Subcutaneous abdominal adipose tissue (tissue), 5 donors: Measurements from ENCODE around the gene ALG14.

Experiments used
- H3K27ac ChIP-seq: one replicate; pipeline ENCODE4 v1.7.0; 2013; ENCODE audit warnings: low read depth, mild to moderate bottlenecking, inconsistent platforms, low read length, moderate library complexity
- H3K27me3 ChIP-seq, 5 donors: one replicate each; pipeline ENCODE4 v1.7.0; 2013; ENCODE audit warnings: low read length in 5 of 5, inconsistent platforms in 1 of 5; ENCODE audit not compliant: control insufficient read depth in 5 of 5, insufficient read depth in 4 of 5
- H3K36me3 ChIP-seq, 5 donors: one replicate each; pipeline ENCODE4 v1.7.0; 2013; ENCODE audit warnings: low read length in 5 of 5; ENCODE audit not compliant: control insufficient read depth in 5 of 5, insufficient read depth in 5 of 5
- H3K4me1 ChIP-seq, 5 donors: one replicate each; pipeline ENCODE4 v1.7.0; 2013; ENCODE audit warnings: low read length in 5 of 5, mild to moderate bottlenecking in 3 of 5, moderate library complexity in 1 of 5; ENCODE audit not compliant: control insufficient read depth in 5 of 5, insufficient read depth in 5 of 5
- H3K4me3 ChIP-seq, 5 donors: one replicate each; pipeline ENCODE4 v1.7.0; 2013; ENCODE audit warnings: low read length in 5 of 5, low read depth in 1 of 5
- H3K9ac ChIP-seq, 5 donors: one replicate each; pipeline ENCODE4 v1.7.0; 2013; ENCODE audit warnings: low read length in 5 of 5, mild to moderate bottlenecking in 4 of 5, moderate library complexity in 3 of 5
- H3K9me3 ChIP-seq, 5 donors: one replicate each; pipeline ENCODE4 v1.7.0; 2013; ENCODE audit warnings: low read length in 5 of 5; ENCODE audit not compliant: control insufficient read depth in 5 of 5
- donor health status: healthy.
- donor health status: healthy.
- donor health status: healthy.
- donor health status: healthy.
- donor health status: healthy.

Gene ALG14

DNA sequence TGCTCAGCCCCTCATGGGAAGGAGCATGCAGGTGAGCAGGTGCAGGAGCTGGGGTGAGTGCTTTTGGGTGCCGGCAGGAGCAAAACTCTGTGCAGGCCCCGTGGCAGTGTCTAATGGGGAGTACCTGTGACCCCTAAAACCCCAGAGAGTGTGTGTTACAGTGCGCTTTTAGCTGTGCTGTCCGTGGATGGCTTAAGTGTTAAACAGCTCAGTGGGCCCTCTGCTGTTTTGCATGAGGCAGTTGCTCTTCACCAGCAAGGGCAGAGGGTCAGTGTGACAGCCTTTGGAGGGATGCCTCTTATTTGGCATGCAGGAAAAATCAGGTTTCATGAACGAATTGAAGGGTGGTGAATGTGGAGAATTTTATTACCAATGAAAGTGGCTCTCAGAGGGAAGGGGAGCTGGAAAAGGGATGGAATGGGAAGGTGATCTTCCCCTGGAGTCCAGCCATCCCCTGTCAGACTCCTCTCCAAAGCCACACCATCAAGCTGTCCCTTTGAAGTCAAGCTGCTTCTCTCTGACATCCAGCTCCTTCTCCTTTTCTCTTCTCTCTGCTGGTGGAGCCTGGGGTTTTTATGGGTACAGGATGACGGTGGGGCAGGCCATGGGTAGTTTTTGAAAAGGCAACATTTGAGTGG is 17.0 kb upstream of the ALG14 start:
- Histone ChIP-seq H3K27ac (no peak overlapping the region), H3K4me3 (no peak overlapping the region), H3K36me3 (no peaks in the 10 kb centered on the region), H3K9ac (no peak overlapping the region), H3K9me3 (peaks cover 0 to 7% (median 0%) of the 10 kb centered on the region in 5 donors), H3K4me1 (peaks cover 0 to 17% (median 14%) of the 10 kb centered on the region in 5 donors), H3K27me3 (no peaks in the 10 kb centered on the region)

DNA sequence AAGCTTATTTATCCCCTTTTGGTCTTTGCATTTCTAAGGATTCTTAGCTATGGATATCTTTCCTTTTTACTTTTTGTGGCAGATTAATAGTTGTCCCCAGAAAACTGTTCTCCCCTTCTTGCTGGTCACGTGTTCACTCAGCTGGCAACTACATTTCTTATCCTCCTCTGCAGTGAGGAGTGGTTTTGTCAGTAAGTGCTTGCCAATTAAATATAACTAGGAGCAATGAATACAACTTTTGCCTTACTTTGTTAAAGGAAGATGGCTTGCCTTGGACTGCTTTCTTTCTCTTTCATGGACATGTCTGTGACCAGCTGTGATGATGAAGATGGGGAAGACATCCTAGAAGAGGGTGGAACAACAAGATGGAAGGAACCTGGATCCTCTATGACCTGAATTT is 15.6 kb upstream of the ALG14 start:
- H3K9me3 ChIP-seq = peaks cover 0 to 7% (median 0%) of the 10 kb centered on the region in 5 donors
- H3K4me3 ChIP-seq = no peak overlapping the region
- no peaks in the 10 kb centered on the region for H3K36me3 ChIP-seq
- H3K9ac ChIP-seq = no peak overlapping the region
- no peaks in the 10 kb centered on the region for H3K27me3 ChIP-seq
- H3K27ac ChIP-seq = peak overlapping the region; percentile 94
- H3K4me1 ChIP-seq = peaks cover 0 to 17% (median 14%) of the 10 kb centered on the region in 5 donors

DNA sequence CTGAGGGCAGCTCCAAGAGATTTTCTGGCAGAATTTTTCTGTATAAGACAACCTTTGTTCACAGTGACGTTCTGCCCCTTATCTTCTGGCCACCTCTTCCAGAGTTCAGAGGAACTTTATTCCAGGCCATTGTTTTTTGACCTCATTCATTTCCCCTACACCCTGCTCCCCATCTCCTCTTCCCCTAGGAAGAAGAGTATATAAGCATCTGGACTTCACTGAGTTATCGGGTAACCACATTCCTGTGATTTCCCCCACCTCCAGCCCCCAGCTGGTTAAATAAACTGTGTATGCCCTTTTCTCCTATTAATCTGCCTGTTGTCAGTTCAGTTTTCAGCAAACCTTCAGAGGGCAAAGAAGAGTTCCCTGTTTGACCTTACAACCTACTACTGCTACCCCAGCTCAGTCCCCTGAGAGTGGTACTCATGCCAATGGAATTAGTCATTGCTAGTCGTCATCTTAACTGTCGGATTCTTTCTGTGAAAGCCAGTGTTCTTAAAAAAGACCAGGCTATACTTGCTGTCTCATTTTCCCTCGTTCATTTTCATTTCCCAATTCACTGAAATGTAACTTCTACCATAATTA is 14.3 kb upstream of the ALG14 start:
- Histone ChIP-seq H3K9me3 (peaks cover 0 to 7% (median 0%) of the 10 kb centered on the region in 5 donors), H3K4me3 (no peak overlapping the region), H3K4me1 (peaks cover 0 to 17% (median 14%) of the 10 kb centered on the region in 5 donors), H3K27ac (peak overlapping the region; percentile 94), H3K27me3 (no peaks in the 10 kb centered on the region), H3K36me3 (no peaks in the 10 kb centered on the region), H3K9ac (peak overlapping the region; percentile 17 to 79 (median 42))

DNA sequence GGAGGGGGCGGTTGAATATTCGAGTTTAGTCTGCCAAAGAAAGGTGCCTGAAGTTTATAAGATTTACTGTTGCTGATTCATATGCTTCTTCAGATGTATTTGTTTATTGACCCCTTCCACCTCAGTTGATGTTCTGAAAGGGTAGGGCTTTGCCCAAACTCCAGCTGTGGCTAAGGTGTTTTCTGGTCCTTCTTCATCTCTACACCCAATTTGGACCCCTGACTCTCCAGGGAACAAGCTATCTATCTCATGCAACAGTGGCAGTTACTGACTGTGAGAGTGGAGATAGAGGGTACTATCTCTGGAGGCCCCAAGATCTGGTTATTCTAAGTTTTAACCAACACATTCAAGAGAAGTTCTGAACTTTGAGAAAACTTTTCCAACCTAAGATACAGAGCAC is 12.6 kb upstream of the ALG14 start:
- Histone ChIP-seq H3K4me1 (peaks cover 0 to 17% (median 14%) of the 10 kb centered on the region in 5 donors), H3K36me3 (no peaks in the 10 kb centered on the region), H3K27ac (peak overlapping the region; percentile 55), H3K4me3 (no peak overlapping the region), H3K27me3 (no peaks in the 10 kb centered on the region), H3K9ac (no peak overlapping the region), H3K9me3 (peaks cover 0 to 6% (median 0%) of the 10 kb centered on the region in 5 donors)

DNA sequence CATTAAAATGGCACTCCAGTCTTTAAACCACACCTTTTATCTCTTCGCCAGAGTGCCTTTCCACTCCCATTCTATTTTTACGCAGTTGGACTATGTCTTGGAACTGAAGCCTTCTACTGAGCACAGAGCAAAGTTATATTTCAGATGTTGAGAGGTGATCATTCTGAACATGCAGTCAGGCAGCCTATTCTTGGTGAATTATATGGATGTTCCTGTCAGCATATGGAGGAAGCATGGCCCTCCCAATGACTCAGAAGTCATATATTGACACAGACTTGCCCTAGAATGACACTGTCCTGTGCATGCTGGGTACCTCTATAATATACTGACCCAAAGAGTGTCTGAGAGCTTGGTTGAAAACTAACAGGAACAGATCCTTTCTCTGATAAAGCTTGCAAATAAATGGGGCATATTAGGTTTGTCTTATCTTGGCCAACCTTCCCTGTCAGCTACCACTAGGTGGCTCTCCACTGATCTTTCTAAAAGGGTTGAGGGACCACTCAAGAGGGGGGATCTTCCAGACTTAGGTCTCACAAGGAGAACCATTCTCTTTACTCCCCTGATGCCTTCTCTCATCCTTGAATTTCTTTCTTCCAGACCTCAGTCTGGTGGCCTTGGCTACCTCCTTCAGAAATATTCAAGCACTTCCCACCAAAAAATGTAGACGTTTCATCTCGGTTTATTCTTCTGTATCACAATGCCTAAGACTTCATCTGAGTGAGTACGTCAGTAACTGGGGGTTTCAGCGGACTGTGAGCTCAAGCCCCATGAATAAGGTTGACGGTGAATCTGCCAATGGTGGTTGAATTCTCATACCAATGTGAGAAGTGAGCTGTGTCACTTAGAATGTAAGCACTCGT is 11.8 kb upstream of the ALG14 start:
- Histone ChIP-seq H3K27ac (peak overlapping the region; percentile 55), H3K27me3 (no peaks in the 10 kb centered on the region), H3K9me3 (no peaks in the 10 kb centered on the region), H3K4me3 (no peak overlapping the region), H3K36me3 (no peaks in the 10 kb centered on the region), H3K9ac (no peak overlapping the region), H3K4me1 (peaks cover 0 to 17% (median 14%) of the 10 kb centered on the region in 5 donors)

DNA sequence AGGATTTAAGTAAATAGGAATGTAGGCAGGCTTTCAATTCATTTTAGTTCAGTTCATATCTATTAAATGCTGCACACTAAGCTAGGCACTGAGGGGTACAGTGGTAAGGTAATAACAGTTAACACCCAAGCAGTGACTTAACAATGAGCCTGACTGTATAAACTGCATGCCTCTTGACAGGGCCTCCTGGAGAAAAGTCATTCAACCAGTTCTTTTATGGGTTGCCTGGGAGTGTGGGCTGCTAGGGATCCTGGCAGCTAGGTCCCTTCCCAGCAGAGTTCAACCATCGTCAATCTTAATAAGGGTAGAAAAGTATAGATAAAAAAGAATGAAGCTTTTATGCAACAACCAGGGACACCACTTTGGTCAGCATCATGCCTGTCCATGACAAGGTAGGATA is 8.1 kb upstream of the ALG14 start:
- H3K36me3 ChIP-seq = no peaks in the 10 kb centered on the region
- H3K9me3 ChIP-seq = no peaks in the 10 kb centered on the region
- H3K9ac ChIP-seq = no peak overlapping the region
- no peak overlapping the region for H3K4me3 ChIP-seq
- peaks cover 0 to 2% (median 0%) of the 10 kb centered on the region in 5 donors for H3K4me1 ChIP-seq
- no peaks in the 10 kb centered on the region for H3K27me3 ChIP-seq
- no peak overlapping the region for H3K27ac ChIP-seq

DNA sequence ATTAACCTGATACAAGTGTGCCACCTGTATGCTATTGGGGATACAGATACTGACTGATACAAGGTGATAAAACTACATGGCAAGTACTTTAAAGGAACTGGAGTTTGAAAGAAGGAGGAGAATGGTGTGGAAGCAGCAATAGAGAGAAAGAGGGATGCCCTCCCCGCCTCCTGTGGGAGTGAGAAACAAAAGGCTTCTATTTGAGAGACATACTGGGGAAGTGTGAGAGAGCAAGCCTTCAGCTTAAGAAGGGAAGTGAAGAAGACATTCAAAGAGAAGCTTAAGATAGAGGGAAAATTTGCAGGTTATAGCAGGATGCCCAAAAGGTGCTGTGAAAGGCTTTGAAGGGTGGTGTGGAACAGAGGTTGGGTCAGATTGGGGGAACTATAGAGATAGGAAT is 7.7 kb upstream of the ALG14 start:
- H3K27ac ChIP-seq = no peak overlapping the region
- H3K36me3 ChIP-seq = no peaks in the 10 kb centered on the region
- H3K9me3 ChIP-seq = no peaks in the 10 kb centered on the region
- no peak overlapping the region for H3K9ac ChIP-seq
- peaks cover 0 to 1% (median 0%) of the 10 kb centered on the region in 5 donors for H3K4me1 ChIP-seq
- H3K4me3 ChIP-seq = no peak overlapping the region
- no peaks in the 10 kb centered on the region for H3K27me3 ChIP-seq

DNA sequence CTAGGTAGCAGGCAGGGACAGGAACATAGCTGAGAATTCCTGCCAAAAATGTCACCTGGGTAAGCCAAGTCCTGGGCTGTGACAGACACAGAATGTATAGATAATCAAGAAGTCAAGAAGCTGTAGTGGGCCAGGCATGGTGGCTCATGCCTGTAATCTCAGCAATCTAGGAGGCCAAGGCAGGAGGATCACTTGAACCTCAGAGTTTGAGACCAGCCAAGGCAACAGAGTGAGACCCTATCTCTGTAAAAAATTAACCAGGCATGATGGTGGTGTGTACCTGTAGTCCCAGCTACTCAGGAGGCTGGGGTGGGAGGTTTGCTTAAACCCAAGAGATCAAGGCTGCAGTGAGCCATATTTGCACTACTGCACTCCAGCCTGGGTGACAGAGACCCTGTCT is 3.3 kb upstream of the ALG14 start:
- Histone ChIP-seq H3K9ac (no peak overlapping the region), H3K27ac (no peak overlapping the region), H3K36me3 (no peaks in the 10 kb centered on the region), H3K27me3 (no peaks in the 10 kb centered on the region), H3K4me3 (no peak overlapping the region), H3K9me3 (no peaks in the 10 kb centered on the region), H3K4me1 (peaks cover 0 to 19% (median 15%) of the 10 kb centered on the region in 5 donors)

DNA sequence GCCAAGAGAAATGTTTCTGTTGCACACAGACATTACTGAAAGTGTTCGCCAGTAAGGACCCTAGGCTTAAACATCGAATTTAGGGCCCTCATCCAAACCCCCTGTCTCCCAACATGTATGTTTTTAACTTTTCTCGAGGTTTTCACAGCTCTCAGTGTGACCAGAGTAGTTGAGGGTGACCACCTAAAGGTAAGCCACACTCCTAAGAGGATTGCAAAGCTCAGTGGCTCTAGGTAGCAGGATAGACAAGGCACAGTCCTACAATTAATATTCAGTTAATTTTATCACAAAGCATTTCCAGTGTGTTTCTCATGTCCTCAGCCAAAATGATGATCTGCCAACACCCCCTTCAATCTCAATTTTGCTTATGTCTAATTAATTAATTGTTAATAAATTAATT is 695 bp upstream of the ALG14 start:
- Histone ChIP-seq H3K27ac (peak overlapping the region; percentile 92), H3K36me3 (no peaks in the 10 kb centered on the region), H3K9me3 (no peaks in the 10 kb centered on the region), H3K4me3 (peak overlapping the region; percentile 81 to 99 (median 96)), H3K27me3 (no peaks in the 10 kb centered on the region), H3K4me1 (peaks cover 0 to 19% (median 15%) of the 10 kb centered on the region in 5 donors), H3K9ac (peak overlapping the region; percentile 85 to 90 (median 86))

DNA sequence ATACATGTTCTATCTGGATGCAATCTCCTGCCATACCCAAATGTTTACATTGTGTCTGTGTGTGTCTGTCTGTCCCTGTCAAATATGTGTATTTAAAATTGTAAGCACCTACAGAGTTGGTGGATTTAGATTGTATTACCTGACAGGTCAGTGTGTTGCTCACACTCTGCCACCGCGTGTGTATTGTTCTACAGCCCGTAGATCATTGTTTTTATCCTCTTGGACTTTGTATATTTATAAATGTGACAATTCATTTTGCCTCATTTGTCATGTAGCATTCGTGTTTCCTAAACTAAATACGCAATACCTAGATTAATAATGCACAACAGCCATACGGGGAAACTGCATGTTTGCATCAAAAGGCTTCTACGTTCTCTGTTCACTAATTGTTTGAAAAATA is 634 bp downstream of the ALG14 start:
- Histone ChIP-seq H3K27me3 (no peaks in the 10 kb centered on the region), H3K36me3 (no peaks in the 10 kb centered on the region), H3K27ac (peak overlapping the region; percentile 92), H3K9ac (peak overlapping the region; percentile 85 to 90 (median 86)), H3K4me3 (peak overlapping the region; percentile 81 to 99 (median 96)), H3K9me3 (no peaks in the 10 kb centered on the region), H3K4me1 (peaks cover 0 to 28% (median 20%) of the 10 kb centered on the region in 5 donors)
